Activated CD4-positive, alpha-beta T cell treated with anti-CD3 and anti-CD28 coated beads for 24 hours (primary cell): ENCODE results near the gene RPP25L.

Experiments used
- DNase-seq, 2 donors: peaks; one replicate each; pipeline ENCODE4 v3.0.0-alpha.2; 2020; ENCODE audit warnings: low read depth in 2 of 2

The RPP25L gene

GRCh38 chr9:34568774-34569173 is 43.1 kb downstream of the RPP25L start:
- no peak for DNase-seq

GRCh38 chr9:34568133-34568532 is 43.8 kb downstream of the RPP25L start:
- no peak for DNase-seq

GRCh38 chr9:34566972-34567371 is 44.9 kb downstream of the RPP25L start:
- no peak for DNase-seq

- no peak for DNase-seq
Measured at GRCh38 chr9:34566322-34566721, 45.6 kb downstream of the RPP25L start.

- no peak for DNase-seq
Measured at GRCh38 chr9:34565856-34566255, 46.0 kb downstream of the RPP25L start.

GRCh38 chr9:34564617-34565016 is 47.3 kb downstream of the RPP25L start:
- DNase-seq: no peak

GRCh38 chr9:34563262-34563661 is 48.6 kb downstream of the RPP25L start:
- DNase-seq: no peak

- DNase-seq: peak in 1 of 2 donors; percentile 43
Measured at GRCh38 chr9:34562135-34562745, 49.7 kb downstream of the RPP25L start.

GRCh38 chr9:34560599-34561214 is 51.2 kb downstream of the RPP25L start:
- DNase-seq: no peak
